GM21619 (cell line): Measurements from ENCODE around the gene REXO5.
"Not testable (repeated sequence)": the region's sequence is repeated elsewhere in the genome, so short reads cannot be mapped to it uniquely, and the experiment has no call there.

Experiments
- ATAC-seq: cut with Tn5 transposase; IDR thresholded peaks from one replicate; pipeline ENCODE4 v1.9.1; 2021; ENCODE audit not compliant: unreplicated experiment

REXO5 gene

GRCh38 chr16:20806168-20807050 lies at the start of gene REXO5, which contains the start of gene ERI2:
TSS of gene REXO5 (plus strand) at chr16:20806527. CDS start at chr16:20806954, 427 bp downstream.
TSS of gene ERI2 (minus strand) at chr16:20806472. CDS start at chr16:20806430, 42 bp downstream.
- peak; percentile 83 for ATAC-seq

DNA sequence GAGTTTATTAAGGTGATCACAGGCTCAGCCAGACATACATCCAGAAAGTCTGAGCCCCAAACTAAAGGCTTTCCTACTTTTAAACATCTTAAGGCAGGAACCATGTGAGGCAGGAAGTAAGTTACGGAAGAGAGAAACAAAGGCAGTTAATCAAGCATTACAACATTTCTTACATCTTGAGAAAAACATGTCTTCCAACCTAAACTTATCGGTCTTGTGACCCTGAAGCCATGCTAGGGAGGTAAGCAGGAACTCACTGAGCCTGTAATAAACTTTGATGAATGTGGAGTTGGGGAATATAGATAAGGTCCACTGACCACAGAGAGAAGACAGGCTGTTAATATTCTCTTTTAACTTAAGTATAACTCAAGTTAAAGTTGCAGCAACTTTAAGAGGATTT lies 46.0 kb upstream of the REXO5 start:
- no peak for ATAC-seq

- ATAC-seq, result no peak
Observed at GRCh38 chr16:20761175-20761574, 45.2 kb upstream of the REXO5 start.

DNA sequence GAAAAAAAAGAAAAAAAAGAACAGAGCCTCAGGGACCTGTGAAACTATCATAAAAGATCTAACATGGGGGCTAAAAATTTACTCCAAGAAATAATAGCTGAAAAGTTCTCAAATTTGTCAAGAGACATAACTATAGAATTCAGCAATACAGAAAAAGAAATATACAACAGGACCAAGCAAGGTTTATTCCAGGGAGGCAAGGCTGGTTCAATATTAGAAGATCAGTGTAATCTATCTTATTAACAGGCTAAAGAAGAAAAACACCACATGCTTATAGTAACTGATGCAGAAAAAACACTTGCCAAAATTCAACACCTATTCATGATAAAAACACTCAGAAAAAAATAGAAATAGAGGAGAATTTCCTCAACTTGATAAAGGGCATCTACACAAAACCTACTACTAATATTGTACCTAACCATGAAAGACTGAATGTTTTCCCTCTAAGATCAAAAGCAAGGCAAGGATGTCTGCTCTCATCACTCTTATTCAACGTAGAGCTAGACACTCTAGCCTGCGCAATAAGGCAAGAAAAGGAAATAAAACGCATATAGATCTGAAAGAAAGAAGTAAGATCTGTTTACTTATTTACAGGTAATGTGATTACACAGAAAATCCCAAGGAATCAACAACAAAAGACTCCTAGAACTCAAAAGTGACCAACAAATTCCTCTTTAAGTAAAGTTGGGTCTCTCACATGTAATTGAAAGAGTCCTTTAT lies 43.8 kb upstream of the REXO5 start:
- no peak for ATAC-seq

DNA sequence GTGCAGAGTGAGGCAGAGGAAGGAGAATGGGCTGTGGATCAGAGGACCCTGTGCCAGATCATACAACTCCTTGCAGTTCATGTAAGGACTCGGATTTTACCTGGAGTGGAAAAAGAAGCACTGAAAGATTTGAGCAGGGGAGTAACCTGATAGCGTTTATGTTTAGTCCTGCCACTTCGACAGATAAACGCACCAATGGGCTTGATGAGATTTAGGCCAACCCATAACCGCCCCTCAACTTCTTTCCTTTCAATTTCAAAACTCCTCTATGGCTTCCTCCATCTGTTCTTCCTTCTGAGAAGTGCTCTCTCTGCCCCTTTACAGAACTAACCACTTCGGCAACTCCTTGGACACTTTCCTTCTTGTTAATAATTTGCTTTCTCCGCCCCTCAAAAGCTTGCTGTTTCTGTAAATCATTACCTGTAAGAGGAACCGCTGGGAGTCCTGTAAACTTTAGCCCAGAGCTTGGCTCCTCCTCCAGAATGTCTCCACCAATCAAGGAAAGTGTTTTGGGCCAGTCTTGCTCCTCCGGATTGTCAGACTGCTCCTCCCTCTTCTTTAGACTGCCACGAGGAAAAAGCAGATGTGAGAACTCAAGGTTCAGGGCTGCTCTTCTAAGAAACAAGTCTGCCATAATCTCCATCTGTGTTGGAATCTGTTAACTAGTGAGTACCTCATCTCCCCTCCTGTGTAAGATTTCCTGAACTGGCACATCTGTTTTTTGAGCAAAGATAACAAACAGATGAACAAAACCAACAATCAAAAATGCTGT lies 42.7 kb upstream of the REXO5 start, which contains the start of gene ACSM3:
TSS of gene ACSM3 (plus strand) at position 554 of the 772 bp plus-strand sequence. CDS start 6,021 bp downstream, outside the sequence.
- ATAC-seq, result peak; percentile 97

DNA sequence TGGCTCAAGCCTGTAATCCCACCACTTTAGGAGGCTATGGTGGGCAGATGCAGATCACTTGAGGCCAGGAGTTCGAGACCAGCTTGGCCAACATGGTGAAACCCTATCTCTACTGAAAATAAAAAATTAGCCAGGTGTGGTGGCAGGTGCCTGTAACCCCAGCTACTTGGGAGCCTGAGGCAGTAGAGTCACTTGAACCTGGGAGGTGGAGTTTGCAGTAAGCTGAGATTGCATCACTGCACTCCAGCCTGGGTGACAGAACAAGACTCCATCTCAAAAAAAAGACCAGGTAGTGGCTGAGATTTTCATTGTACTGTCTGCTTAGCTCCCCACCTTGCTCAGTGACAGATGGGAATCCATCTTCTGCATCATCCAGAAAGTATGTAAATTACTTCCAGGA lies 41.9 kb upstream of the REXO5 start:
- not testable (repeated sequence) for ATAC-seq

GRCh38 chr16:20765732-20766131 lies 40.6 kb upstream of the REXO5 start:
- ATAC-seq, result no peak

DNA sequence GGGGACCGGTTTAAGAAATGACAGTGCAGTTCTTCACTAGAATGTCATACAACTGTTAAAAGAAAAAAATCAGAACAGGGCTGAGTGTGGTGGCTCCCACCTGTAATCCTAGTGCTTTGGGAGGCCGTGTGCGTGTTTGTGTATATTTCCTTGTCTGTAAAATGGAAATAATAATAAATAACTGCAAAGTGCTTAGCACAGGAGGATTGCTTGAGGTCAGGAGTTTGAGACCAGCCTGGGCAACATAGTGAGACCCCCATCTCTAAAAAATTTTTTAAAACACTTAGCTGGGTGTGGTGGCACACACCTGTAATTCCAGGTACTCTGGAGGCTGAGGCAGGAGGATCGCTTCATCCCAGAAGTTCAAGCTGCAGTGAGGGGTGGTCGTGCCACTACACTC lies 40.0 kb upstream of the REXO5 start:
- no peak for ATAC-seq

GRCh38 chr16:20767577-20767976 lies 38.8 kb upstream of the REXO5 start:
- no peak for ATAC-seq

GRCh38 chr16:20768121-20768520 lies 38.2 kb upstream of the REXO5 start:
- no peak for ATAC-seq

DNA sequence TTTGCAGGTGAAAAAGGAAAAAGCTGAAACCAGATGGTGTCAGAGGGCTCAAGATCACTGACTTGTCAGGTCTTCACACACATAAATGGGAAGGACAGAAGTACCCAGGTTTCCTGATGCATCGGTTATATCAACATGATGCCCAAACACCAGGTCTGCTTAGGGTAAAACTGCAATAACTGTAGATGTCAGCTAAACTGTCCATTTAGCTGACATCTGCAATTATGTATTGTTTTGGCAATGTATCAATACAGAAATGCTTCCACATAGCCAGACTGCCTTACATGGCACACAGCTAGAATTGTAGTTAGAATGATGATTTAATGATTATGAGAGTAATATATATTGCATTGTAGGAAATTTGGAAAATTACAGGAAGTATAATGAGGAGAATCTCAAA lies 37.5 kb upstream of the REXO5 start:
- no peak for ATAC-seq

DNA sequence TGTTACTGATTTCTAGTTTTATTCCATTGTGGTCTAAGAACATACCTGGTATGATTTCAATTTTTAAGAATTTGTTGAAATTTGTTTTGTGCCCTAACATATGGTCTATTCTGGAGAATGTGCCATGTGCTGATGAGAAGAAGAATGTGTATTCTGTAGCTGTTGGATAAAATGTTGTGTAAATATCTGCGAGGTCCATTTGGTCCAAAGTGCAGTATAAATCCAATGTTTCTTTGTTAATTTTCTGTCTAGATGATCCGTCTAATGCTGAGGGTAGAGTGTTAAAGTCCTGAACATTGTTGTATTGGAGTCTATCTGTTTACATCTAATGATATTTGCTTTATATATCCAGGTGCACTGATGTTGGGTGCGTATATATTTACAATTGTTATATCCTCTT lies 32.6 kb upstream of the REXO5 start:
- no peak for ATAC-seq

GRCh38 chr16:20774703-20775362 lies 31.5 kb upstream of the REXO5 start:
- no peak for ATAC-seq

- no peak for ATAC-seq
Observed at GRCh38 chr16:20781697-20782096, 24.6 kb upstream of the REXO5 start.

- ATAC-seq, result no peak
Observed at GRCh38 chr16:20782470-20782869, 23.9 kb upstream of the REXO5 start.

DNA sequence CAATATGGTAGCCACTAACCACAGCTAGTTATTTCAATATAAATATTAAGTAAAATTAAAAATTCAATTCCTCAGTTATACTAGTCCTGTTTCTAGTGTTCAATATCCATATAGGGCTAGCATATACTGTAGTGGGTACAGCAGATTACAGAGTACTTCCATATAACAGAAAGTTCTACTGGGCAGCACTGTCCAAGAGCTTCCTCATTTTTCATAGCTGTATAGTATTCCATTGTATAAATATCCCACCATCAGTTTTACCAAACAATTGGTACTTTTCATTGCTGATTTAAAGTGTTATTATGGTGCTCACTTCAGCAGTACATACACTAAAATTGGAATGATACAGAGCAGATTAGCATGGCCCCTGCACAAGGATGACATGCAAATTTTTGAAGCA lies 22.1 kb upstream of the REXO5 start:
- ATAC-seq, result no peak

- no peak for ATAC-seq
Observed at GRCh38 chr16:20789130-20789529, 17.2 kb upstream of the REXO5 start.

DNA sequence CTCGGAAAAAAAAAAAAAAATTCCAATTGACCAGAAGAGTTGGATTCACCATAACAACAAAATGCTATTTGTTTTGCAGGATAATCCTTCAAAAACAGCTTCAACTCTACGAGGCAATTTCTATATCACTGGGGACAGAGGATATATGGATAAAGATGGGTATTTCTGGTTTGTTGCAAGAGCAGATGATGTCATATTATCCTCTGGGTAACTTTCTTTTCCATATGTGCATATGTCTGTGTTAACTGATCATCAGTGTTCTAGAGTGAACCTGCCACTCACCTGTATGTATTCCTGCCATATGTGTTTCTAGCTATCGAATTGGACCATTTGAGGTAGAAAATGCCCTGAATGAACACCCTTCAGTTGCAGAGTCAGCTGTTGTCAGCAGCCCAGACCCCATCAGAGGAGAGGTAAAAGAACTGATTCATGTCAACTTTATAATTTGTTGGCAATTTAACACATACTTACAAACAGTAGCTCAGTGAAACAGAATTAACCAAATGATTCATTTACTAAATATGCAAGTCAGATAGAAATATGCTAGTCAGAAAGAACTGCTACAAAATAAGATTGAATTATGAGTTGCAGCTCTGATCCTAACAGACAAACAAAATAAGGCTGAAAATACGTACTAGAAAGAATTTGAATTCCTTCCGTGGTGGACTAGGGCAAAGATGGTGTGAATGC lies 14.3 kb upstream of the REXO5 start:
- ATAC-seq, result no peak

DNA sequence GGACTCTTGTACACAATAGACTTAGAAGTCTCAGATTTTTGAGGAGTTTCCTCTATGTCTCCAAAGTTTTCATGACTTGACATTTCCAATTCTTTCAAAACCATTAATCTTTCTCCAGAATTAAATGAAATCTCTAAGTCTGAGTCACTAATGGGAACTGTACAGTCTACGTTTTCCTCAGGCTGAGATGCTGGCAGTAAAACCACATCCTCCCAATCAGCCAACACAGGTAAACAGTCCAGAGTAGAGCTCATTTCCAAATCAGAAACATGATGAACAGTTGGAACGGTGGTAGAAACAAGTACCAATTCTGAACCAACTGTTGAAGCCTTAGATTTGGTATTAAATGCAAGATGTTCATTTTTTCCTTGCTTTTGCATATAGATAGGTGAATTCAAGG lies 8.0 kb upstream of the REXO5 start:
- ATAC-seq, result no peak

- no peak for ATAC-seq
Observed at GRCh38 chr16:20799599-20799998, 6.7 kb upstream of the REXO5 start.
